SU-DHL-6 (cell line): Measurements from ENCODE around the gene MYBPC3.

Experiments used
- H2AFZ ChIP-seq: fragments of 200-600 bp; sonication (generic); 2 replicates; pipeline ENCODE4 v1.6.1; 2014; ENCODE audit warnings: low read depth, mild to moderate bottlenecking, moderate library complexity, mixed read lengths, antibody characterized with exemption, low read length; ENCODE audit not compliant: severe bottlenecking
- H3F3A ChIP-seq: fragments of 200-600 bp; shearing (Covaris generic); 2 replicates; pipeline ENCODE4 v1.6.0; 2016; ENCODE audit warnings: antibody characterized with exemption, mild to moderate bottlenecking; ENCODE audit not compliant: insufficient read depth
- H3K27ac ChIP-seq: fragments of 200-600 bp; sonication (generic); 2 replicates; pipeline ENCODE4 v1.5.1; 2016; ENCODE audit warnings: low read depth, mild to moderate bottlenecking, low read length, moderate library complexity, mixed read lengths
- H3K27me3 ChIP-seq: fragments of 200-600 bp; sonication (generic), shearing (Covaris generic); 2 replicates; pipeline ENCODE4 v1.6.0; 2014; ENCODE audit warnings: mild to moderate bottlenecking, low read length
- H3K36me3 ChIP-seq: fragments of 200-600 bp; sonication (generic); 2 replicates; pipeline ENCODE4 v1.6.1; 2014; ENCODE audit warnings: mild to moderate bottlenecking, low read length, mixed read lengths
- H3K4me2 ChIP-seq: fragments of 300-600, 200-600 bp; shearing (Covaris generic), sonication (generic); 2 replicates; pipeline ENCODE4 v1.6.0; 2014; ENCODE audit warnings: low read length, low read depth, mild to moderate bottlenecking; ENCODE audit not compliant: poor library complexity, severe bottlenecking
- H3K4me3 ChIP-seq: fragments of 200-600 bp; sonication (generic); 2 replicates; pipeline ENCODE4 v1.5.1; 2014; ENCODE audit warnings: antibody characterized with exemption, low read length, mild to moderate bottlenecking, mixed read lengths; ENCODE audit not compliant: insufficient read depth, poor library complexity, severe bottlenecking
- H3K79me2 ChIP-seq: fragments of 200-600 bp; sonication (generic); 2 replicates; pipeline ENCODE4 v1.6.1; 2014; ENCODE audit warnings: mild to moderate bottlenecking, low read length, moderate library complexity; ENCODE audit not compliant: insufficient read depth
- H3K9ac ChIP-seq: fragments of 200-600 bp; sonication (generic); 2 replicates; pipeline ENCODE4 v1.7.0; 2014; ENCODE audit warnings: mild to moderate bottlenecking, low read length
- H3K9me2 ChIP-seq: fragments of 200-600 bp; sonication (generic); replicated peaks from 2 replicates; pipeline ENCODE4 v1.6.1; 2014; ENCODE audit warnings: low read length; ENCODE audit not compliant: insufficient read depth
- H3K9me3 ChIP-seq: fragments of 200-600 bp; sonication (generic); 2 replicates; pipeline ENCODE4 v1.6.1; 2014; ENCODE audit warnings: low read length, mixed read lengths; ENCODE audit not compliant: insufficient read depth
- H4K20me1 ChIP-seq: fragments of 200-600 bp; sonication (generic); 2 replicates; pipeline ENCODE4 v1.6.1; 2014; ENCODE audit warnings: low read depth, mild to moderate bottlenecking, antibody characterized with exemption, low read length, moderate library complexity, mixed read lengths
- CTCF ChIP-seq: fragments of 200-600 bp; sonication (generic); IDR thresholded peaks from one replicate; pipeline ENCODE4 v1.5.1; 2017; ENCODE audit warnings: antibody characterized with exemption, mild to moderate bottlenecking, low read length, moderate library complexity; ENCODE audit not compliant: insufficient read depth, poor library complexity, severe bottlenecking
- EZH2phosphoT487 ChIP-seq: fragments of 200-600 bp; sonication (generic), shearing (Covaris generic); conservative IDR thresholded peaks from 2 replicates; pipeline ENCODE4 v1.6.1; 2018; ENCODE audit warnings: mild to moderate bottlenecking, antibody characterized with exemption, low read length, moderate library complexity, mixed read lengths

Gene MYBPC3

GRCh38 chr11:47333886-47334443 lies 18.5 kb downstream of the MYBPC3 start:
- Histone ChIP-seq H4K20me1 (no peaks in the 10 kb centered on the region), H3K79me2 (no peaks in the 10 kb centered on the region), H3K9me3 (no peaks in the 10 kb centered on the region), H3K9ac (no peak overlapping the region), H3F3A (no peaks in the 10 kb centered on the region), H3K36me3 (no peaks in the 10 kb centered on the region), H3K4me3 (no peak overlapping the region), H3K27me3 (no peaks in the 10 kb centered on the region), H3K9me2 (no peaks in the 10 kb centered on the region), H2AFZ (no peak overlapping the region), H3K27ac (no peak overlapping the region), H3K4me2 (no peak overlapping the region)
- no peak for TF ChIP-seq CTCF
- no peak for TF ChIP-seq EZH2phosphoT487

GRCh38 chr11:47333526-47333845 lies 19.0 kb downstream of the MYBPC3 start:
- H3K27ac ChIP-seq = no peak overlapping the region
- TF ChIP-seq CTCF (no peak), EZH2phosphoT487 (no peak)
- H3K36me3 ChIP-seq = no peaks in the 10 kb centered on the region
- no peaks in the 10 kb centered on the region for H3K9me3 ChIP-seq
- no peaks in the 10 kb centered on the region for H3F3A ChIP-seq
- H3K4me2 ChIP-seq = no peak overlapping the region
- no peak overlapping the region for H2AFZ ChIP-seq
- H3K27me3 ChIP-seq = no peaks in the 10 kb centered on the region
- H3K79me2 ChIP-seq = no peaks in the 10 kb centered on the region
- H4K20me1 ChIP-seq = no peaks in the 10 kb centered on the region
- no peak overlapping the region for H3K4me3 ChIP-seq
- no peaks in the 10 kb centered on the region for H3K9me2 ChIP-seq
- no peak overlapping the region for H3K9ac ChIP-seq

- no peak overlapping the region for H3K9ac ChIP-seq
- H3K4me3 ChIP-seq = no peak overlapping the region
- no peaks in the 10 kb centered on the region for H4K20me1 ChIP-seq
- no peak overlapping the region for H3K4me2 ChIP-seq
- no peak overlapping the region for H2AFZ ChIP-seq
- no peak overlapping the region for H3K27ac ChIP-seq
- H3K36me3 ChIP-seq = no peaks in the 10 kb centered on the region
- H3K9me2 ChIP-seq = no peaks in the 10 kb centered on the region
- H3K79me2 ChIP-seq = no peaks in the 10 kb centered on the region
- H3F3A ChIP-seq = no peaks in the 10 kb centered on the region
- TF ChIP-seq CTCF = no peak
- no peak for TF ChIP-seq EZH2phosphoT487
- no peaks in the 10 kb centered on the region for H3K27me3 ChIP-seq
- H3K9me3 ChIP-seq = no peaks in the 10 kb centered on the region
Measured at GRCh38 chr11:47332791-47333525, 19.5 kb downstream of the MYBPC3 start.
